Suprapubic skin (tissue), 4 donors: ENCODE measurements around the gene CFAP126. TPM values are rescaled to one million over a fixed set of nuclear protein-coding genes. Genes with fewer than 3 reads are reported as not detected.

Experiments
- DNase-seq, 2 donors: peaks; one replicate each; pipeline ENCODE4 v3.0.0-alpha.2; 2019; ENCODE audit warnings: low spot score in 2 of 2
- H3K27ac ChIP-seq: fragments of 200-600 bp; sonication (generic); one replicate; pipeline ENCODE4 v1.5.1; 2019
- H3K27me3 ChIP-seq: fragments of 200-600 bp; sonication (generic); one replicate; pipeline ENCODE4 v1.5.1; 2019
- H3K36me3 ChIP-seq: fragments of 200-600 bp; sonication (generic); one replicate; pipeline ENCODE4 v1.5.1; 2019
- H3K4me1 ChIP-seq: fragments of 200-600 bp; sonication (generic); one replicate; pipeline ENCODE4 v1.5.1; 2019
- H3K4me3 ChIP-seq: fragments of 200-600 bp; sonication (generic); one replicate; pipeline ENCODE4 v1.5.1; 2019; ENCODE audit warnings: mild to moderate bottlenecking
- H3K9me3 ChIP-seq: fragments of 200-600 bp; sonication (generic); one replicate; pipeline ENCODE4 v1.5.1; 2019
- EP300 ChIP-seq: sonication (generic); formaldehyde crosslinking; IDR thresholded peaks from one replicate; pipeline ENCODE4 v1.6.1; 2017; ENCODE audit warnings: antibody characterized with exemption
- POLR2A ChIP-seq, 2 donors: fragments of 450-650 bp; IDR thresholded peaks; one replicate each; pipeline ENCODE4 v1.6.1; 2017; ENCODE audit warnings: antibody characterized with exemption in 2 of 2, mild to moderate bottlenecking in 2 of 2, moderate library complexity in 2 of 2
- POLR2AphosphoS5 ChIP-seq, 3 donors: sonication (generic); formaldehyde crosslinking; IDR thresholded peaks; one replicate each; pipeline ENCODE4 v1.6.1; 2017; ENCODE audit warnings: antibody characterized with exemption in 3 of 3
- WGBS: methylation state at CpG from one replicate; pipeline ENCODE4 v1.1.5; 2018; 5-methylcytosine and 5-hydroxymethylcytosine counted together
- total RNA-seq, 4 donors: library from RNA; depleted of rRNA; stranded (reverse); fragments of >200 nt; gene quantifications; one replicate each; pipeline ENCODE4 v1.1.0, GENCODE V29; 2016
- TF ChIP-seq, protein P1 (sequence below), 2 donors: fragments of 200-600 bp in 1 of 2; fragments of 450-650 bp in 1 of 2; sonication (generic) in 1 of 2; IDR thresholded peaks; one replicate each; pipeline ENCODE4 v1.5.1; 2016 to 2019; ENCODE audit warnings: antibody characterized with exemption in 2 of 2, mild to moderate bottlenecking in 1 of 2, moderate library complexity in 1 of 2

Gene CFAP126
- total RNA-seq, 4 donors from 2014 or later, result not detected

GRCh38 chr1:161388639-161389038, 21.0 kb upstream of the CFAP126 start:
- no peaks in the 10 kb centered on the region for H3K36me3 ChIP-seq
- WGBS, result 85% methylated on average over 3 of the region's 3 CpGs
- H3K27ac ChIP-seq, result peak overlapping the region; percentile 95

DNA sequence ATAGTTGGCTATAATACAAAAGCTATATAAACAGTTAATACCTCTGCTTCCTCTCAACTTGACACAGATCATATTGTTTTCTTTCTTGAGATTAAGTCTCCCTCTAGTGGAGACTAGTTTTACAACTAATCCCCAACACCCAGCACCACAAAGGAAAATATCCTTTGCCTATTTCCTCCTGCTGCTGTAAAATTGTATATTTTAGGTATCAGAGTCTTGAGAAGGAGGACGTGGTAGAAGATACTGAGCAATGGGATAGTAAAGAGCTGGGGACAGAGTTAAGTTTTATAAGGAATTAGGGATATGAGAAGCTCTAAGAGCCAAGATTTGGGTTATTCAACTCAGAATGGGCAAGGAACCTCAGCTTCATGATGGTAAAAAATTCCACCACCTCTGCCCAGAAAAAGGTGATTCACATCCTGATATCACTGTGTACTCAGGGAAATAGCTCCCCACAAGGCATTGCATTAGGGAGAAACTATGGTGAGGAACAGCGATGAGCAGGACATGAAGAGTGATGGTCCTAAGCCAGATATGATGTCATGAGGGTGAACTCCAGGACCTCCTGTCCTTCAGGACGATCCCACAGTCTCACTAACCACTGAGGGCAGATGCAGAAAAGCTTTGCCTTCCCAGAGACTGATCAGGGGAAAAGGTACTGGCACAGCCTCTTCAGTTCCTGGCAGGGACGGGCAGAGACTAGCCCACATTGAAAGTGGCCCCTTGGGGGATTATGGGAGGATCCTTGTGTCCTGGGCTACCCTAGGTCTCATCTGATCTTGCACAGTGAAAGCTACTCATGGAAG, 14.7 kb upstream of the CFAP126 start:
- DNase-seq, result no peak
- peak overlapping the region; percentile 58 for H3K27ac ChIP-seq
- no peaks in the 10 kb centered on the region for H3K36me3 ChIP-seq
- no peaks in the 10 kb centered on the region for H3K27me3 ChIP-seq
- TF ChIP-seq POLR2A (IDR thresholded peaks at IDR 0.05) (no peak), EP300 (no peak), POLR2AphosphoS5 (IDR thresholded peaks at IDR 0.05) (no peak)
- TF ChIP-seq, protein P1, sequence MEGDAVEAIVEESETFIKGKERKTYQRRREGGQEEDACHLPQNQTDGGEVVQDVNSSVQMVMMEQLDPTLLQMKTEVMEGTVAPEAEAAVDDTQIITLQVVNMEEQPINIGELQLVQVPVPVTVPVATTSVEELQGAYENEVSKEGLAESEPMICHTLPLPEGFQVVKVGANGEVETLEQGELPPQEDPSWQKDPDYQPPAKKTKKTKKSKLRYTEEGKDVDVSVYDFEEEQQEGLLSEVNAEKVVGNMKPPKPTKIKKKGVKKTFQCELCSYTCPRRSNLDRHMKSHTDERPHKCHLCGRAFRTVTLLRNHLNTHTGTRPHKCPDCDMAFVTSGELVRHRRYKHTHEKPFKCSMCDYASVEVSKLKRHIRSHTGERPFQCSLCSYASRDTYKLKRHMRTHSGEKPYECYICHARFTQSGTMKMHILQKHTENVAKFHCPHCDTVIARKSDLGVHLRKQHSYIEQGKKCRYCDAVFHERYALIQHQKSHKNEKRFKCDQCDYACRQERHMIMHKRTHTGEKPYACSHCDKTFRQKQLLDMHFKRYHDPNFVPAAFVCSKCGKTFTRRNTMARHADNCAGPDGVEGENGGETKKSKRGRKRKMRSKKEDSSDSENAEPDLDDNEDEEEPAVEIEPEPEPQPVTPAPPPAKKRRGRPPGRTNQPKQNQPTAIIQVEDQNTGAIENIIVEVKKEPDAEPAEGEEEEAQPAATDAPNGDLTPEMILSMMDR (IDR thresholded peaks at IDR 0.05), result peak; percentile 41 to 65
- H3K9me3 ChIP-seq, result no peaks in the 10 kb centered on the region
- H3K4me3 ChIP-seq, result no peak overlapping the region
- WGBS, result 6% methylated on average over 4 of the region's 4 CpGs
- peaks cover 16% of the 10 kb centered on the region for H3K4me1 ChIP-seq

More at GRCh38 chr1:161388639-161389038, 21.0 kb upstream of the CFAP126 start:
- no peak for TF ChIP-seq POLR2AphosphoS5 (IDR thresholded peaks at IDR 0.05)
- TF ChIP-seq POLR2A (IDR thresholded peaks at IDR 0.05), result no peak
- TF ChIP-seq, protein P1 (IDR thresholded peaks at IDR 0.05), result no peak
- TF ChIP-seq EP300, result no peak
- DNase-seq, result no peak
- H3K9me3 ChIP-seq, result no peaks in the 10 kb centered on the region
- no peak overlapping the region for H3K4me3 ChIP-seq
- peaks cover 15% of the 10 kb centered on the region for H3K4me1 ChIP-seq
- no peaks in the 10 kb centered on the region for H3K27me3 ChIP-seq

GRCh38 chr1:161381707-161382106, 14.0 kb upstream of the CFAP126 start:
- Histone ChIP-seq H3K9me3 (no peaks in the 10 kb centered on the region), H3K4me1 (peaks cover 16% of the 10 kb centered on the region), H3K27ac (no peak overlapping the region), H3K36me3 (no peaks in the 10 kb centered on the region), H3K4me3 (no peak overlapping the region), H3K27me3 (no peaks in the 10 kb centered on the region)
- DNase-seq, result no peak
- 70% methylated on average over 6 of the region's 6 CpGs for WGBS
- no peak for TF ChIP-seq POLR2A (IDR thresholded peaks at IDR 0.05)

DNA sequence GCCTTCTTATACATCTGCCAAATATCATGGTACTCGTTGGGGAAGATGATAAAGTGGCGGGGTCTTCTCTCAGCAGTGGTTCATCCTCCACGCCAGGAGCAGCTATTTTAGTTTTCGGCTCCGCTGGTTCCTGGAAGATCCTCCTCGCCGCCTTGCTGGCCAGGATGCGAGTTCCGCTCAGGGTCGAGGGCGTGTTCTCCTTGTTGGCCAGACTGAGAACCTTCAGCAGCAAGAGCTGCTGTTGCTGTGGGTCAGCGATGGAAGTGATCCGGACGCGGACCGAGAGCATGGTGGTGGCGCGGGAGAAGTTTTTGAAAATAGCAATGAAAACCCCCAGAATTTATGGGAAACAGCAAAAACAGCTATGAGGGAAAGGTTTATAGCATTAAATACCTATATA, 11.4 kb upstream of the CFAP126 start:
- H3K36me3 ChIP-seq, result no peaks in the 10 kb centered on the region
- no peak overlapping the region for H3K27ac ChIP-seq
- no peak for DNase-seq
- H3K27me3 ChIP-seq, result no peaks in the 10 kb centered on the region
- no peak for TF ChIP-seq EP300
- TF ChIP-seq POLR2AphosphoS5 (IDR thresholded peaks at IDR 0.05), result no peak
- TF ChIP-seq POLR2A (IDR thresholded peaks at IDR 0.05), result no peak
- TF ChIP-seq, protein P1 (IDR thresholded peaks at IDR 0.05), result no peak
- no peak overlapping the region for H3K4me3 ChIP-seq
- no peaks in the 10 kb centered on the region for H3K9me3 ChIP-seq
- H3K4me1 ChIP-seq, result peaks cover 16% of the 10 kb centered on the region
- WGBS, result 76% methylated on average over 18 of the region's 18 CpGs

DNA sequence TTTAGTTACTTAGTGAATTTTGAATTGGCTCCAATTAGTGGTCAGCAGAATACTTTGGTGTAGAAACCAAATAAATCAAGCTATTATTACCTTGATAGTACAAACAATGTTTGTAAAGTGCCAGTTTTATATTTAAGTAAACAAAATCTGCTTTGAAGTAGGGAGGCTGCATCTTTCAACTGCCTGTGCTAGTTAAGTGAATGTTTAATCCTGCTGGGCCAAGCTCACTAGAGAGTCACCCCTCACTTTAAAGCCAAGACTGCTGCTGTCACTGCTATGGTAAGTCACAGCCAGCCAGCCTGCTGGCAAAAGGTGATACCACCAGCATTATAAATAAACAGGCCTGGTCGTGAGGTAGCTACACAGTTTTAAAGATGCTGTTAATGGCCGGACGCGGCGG, 10.3 kb upstream of the CFAP126 start:
- Histone ChIP-seq H3K9me3 (no peaks in the 10 kb centered on the region), H3K27me3 (no peaks in the 10 kb centered on the region), H3K36me3 (no peaks in the 10 kb centered on the region), H3K4me3 (no peak overlapping the region), H3K4me1 (peaks cover 14% of the 10 kb centered on the region), H3K27ac (no peak overlapping the region)
- WGBS, result 87% methylated on average over 5 of the region's 5 CpGs
- no peak for DNase-seq
- TF ChIP-seq POLR2A (IDR thresholded peaks at IDR 0.05), result no peak
- no peak for TF ChIP-seq EP300
- TF ChIP-seq, protein P1 (IDR thresholded peaks at IDR 0.05), result no peak
- TF ChIP-seq POLR2AphosphoS5 (IDR thresholded peaks at IDR 0.05), result no peak
